ENCODE data around the gene RPRD1A. TPM values are rescaled to one million over a fixed set of nuclear protein-coding genes. Genes with fewer than 3 reads are reported as not detected.

The RPRD1A gene
- total and polyA plus RNA-seq, 7 donors, result 24.9 to 67.1 (median 49.4) TPM

DNA sequence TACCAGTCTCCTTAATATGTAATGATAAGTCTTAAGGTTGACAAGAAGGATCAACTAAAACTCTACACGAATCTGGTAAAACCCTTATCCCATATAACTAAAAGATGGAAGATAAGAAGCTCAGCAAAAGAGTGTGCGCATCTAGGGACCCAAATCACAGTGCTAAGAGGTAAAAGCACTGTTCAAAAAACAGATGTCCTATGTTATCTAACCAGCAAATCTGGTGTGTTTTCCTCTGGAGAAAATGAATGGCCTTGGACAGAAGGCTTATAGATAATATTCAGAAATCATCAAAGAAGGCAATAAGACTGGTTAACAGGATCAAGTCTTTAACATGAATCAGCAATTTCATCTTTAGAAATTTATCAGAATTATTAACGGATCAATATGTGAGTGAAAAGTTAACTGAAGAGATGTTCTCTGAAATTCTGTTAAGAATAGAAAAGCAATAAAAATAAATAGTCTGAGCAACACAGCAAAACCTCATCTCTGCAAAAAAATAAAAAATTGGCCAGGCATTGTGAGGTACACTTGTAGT is 47.1 kb downstream of the RPRD1A start:
- Histone ChIP-seq H3K27ac (no peak overlapping the region), H3K27me3 (ENCODE audit: insufficient read depth in 3 of 3, low read length in 2 of 3) (no peaks in the 10 kb centered on the region), H3K4me3 (no peak overlapping the region), H3K36me3 (ENCODE audit: insufficient read depth in 1 of 2, low read depth in 1 of 2) (peaks cover 4 to 13% of the 10 kb centered on the region in 2 donors), H3K9me3 (no peaks in the 10 kb centered on the region), H3K4me1 (no peaks in the 10 kb centered on the region)
- DNase-seq (no peak), ATAC-seq (no peak)
- 93 to 95% (median 93%) methylated on average over 3 of the region's 3 CpGs for WGBS, 3 donors
- intact Hi-C loops (cut with DNase I), result no loop called here
- no peak for TF ChIP-seq CTCF (IDR thresholded peaks at IDR 0.05)

GRCh38 chr18:36017232-36017631 is 50.1 kb downstream of the RPRD1A start:
- 78 to 92% (median 83%) methylated on average over 2 of the region's 2 CpGs for WGBS, 3 donors
- peaks cover 0 to 2% of the 10 kb centered on the region in 2 donors for H3K36me3 ChIP-seq (ENCODE audit: insufficient read depth in 1 of 2, low read depth in 1 of 2)

GRCh38 chr18:36015629-36016028 is 51.7 kb downstream of the RPRD1A start:
- Histone ChIP-seq H3K36me3 (ENCODE audit: insufficient read depth in 1 of 2, low read depth in 1 of 2) (peaks cover 0 to 2% of the 10 kb centered on the region in 2 donors), H3K27me3 (ENCODE audit: insufficient read depth in 3 of 3, low read length in 2 of 3) (no peaks in the 10 kb centered on the region), H3K4me1 (no peaks in the 10 kb centered on the region), H3K4me3 (no peak overlapping the region), H3K27ac (no peak overlapping the region), H3K9me3 (no peaks in the 10 kb centered on the region)
- ATAC-seq (no peak), DNase-seq (no peak)
- 92 to 94% (median 94%) methylated on average over 3 of the region's 3 CpGs for WGBS, 3 donors
- TF ChIP-seq CTCF (IDR thresholded peaks at IDR 0.05), result no peak
- intact Hi-C loops (cut with DNase I), result loop anchor here (2.0 to 10.0 kb wide), 6 partner anchors 112 to 559 kb away; partner anchors contain the start of genes ELP2 (in 2 of the 2), SLC39A6 (in 2 of the 2) and MOCOS (in 1 of the 2)

More at GRCh38 chr18:36017232-36017631, 50.1 kb downstream of the RPRD1A start:
- H3K27ac ChIP-seq, result no peak overlapping the region
- peak in 1 of 4 donors; percentile 12 for ATAC-seq
- no peak overlapping the region for H3K4me3 ChIP-seq
- DNase-seq, result no peak
- H3K4me1 ChIP-seq, result no peaks in the 10 kb centered on the region
- TF ChIP-seq CTCF (IDR thresholded peaks at IDR 0.05), result no peak
- intact Hi-C loops (cut with DNase I), result loop anchor here (2.0 to 10.0 kb wide), 6 partner anchors 110 to 558 kb away; partner anchors contain the start of genes ELP2 (in 2 of the 2), SLC39A6 (in 2 of the 2) and MOCOS (in 1 of the 2)
- no peaks in the 10 kb centered on the region for H3K27me3 ChIP-seq (ENCODE audit: insufficient read depth in 3 of 3, low read length in 2 of 3)
- no peaks in the 10 kb centered on the region for H3K9me3 ChIP-seq

DNA sequence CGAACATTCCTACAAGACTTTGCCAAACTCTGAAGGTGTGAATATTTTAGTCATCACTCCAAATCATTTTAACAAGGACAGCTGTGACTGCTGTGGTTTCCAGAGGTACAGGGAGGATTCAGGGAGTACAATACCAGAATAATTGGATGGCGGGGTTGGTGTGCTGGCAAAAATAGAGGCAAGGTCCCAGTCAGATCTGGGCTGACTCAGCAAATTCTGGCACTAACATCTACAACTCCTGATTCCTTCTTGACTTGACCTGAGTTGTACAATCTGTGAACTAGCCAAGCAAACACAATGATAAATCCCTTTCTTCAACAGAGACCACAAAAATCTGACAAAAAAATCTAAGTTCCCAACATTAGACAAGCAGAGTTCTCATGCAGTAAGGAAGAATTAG is 54.5 kb downstream of the RPRD1A start:
- H3K4me3 ChIP-seq, result no peak overlapping the region
- no peaks in the 10 kb centered on the region for H3K27me3 ChIP-seq (ENCODE audit: insufficient read depth in 3 of 3, low read length in 2 of 3)
- no peak overlapping the region for H3K27ac ChIP-seq
- TF ChIP-seq CTCF (IDR thresholded peaks at IDR 0.05), result no peak
- no peaks in the 10 kb centered on the region for H3K9me3 ChIP-seq
- intact Hi-C loops (cut with DNase I), result loop anchor here in 1 of 2 donors (10.0 kb wide), 2 partner anchors 172 to 562 kb away; partner anchors contain the start of gene MOCOS
- WGBS, 3 donors, result 92 to 100% (median 94%) methylated on average over 2 of the region's 2 CpGs
- no peaks in the 10 kb centered on the region for H3K4me1 ChIP-seq
- no peak for DNase-seq
- peaks cover 0 to 2% of the 10 kb centered on the region in 2 donors for H3K36me3 ChIP-seq (ENCODE audit: insufficient read depth in 1 of 2, low read depth in 1 of 2)
- no peak for ATAC-seq
